ENCODE results near the gene VCAN.

VCAN gene

GRCh38 chr5:83570916-83571315 is 99.4 kb downstream of the VCAN start:
- no peak for DNase-seq

DNA sequence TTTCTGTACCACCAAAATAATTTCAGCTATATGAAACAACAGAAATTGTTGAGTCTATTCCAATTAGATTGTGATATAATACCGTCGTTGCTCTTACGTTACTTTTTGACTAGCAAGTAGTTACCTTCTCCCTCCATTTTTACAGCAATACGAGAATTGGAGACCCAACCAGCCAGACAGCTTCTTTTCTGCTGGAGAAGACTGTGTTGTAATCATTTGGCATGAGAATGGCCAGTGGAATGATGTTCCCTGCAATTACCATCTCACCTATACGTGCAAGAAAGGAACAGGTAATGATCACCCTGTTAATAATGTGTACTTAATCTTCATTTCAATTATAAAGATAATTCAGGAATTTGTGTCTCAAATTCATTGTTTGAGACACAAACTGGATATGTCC is 100.7 kb downstream of the VCAN start:
- DNase-seq = no peak

DNA sequence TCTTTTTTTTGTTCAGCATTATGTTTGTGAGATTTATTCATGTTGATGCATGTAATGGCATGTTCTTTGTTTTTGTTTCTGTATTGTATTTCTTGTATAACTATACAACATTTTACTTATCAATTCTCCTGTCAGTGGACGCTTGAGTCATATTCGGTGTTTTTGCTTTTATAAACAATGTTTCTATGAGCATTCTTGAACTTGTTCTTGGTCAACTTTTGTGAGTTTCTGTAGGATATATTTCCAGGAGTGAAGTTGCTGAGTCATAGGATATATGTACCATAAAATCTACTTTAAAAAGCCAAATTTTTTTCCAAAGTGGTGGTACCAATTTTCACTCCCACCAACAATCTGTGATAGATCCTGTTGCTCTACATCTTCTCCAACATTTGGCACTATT is 104.8 kb downstream of the VCAN start:
- DNase-seq = no peak

- DNase-seq = no peak
Measured at GRCh38 chr5:83577036-83577636, 105.6 kb downstream of the VCAN start.

DNA sequence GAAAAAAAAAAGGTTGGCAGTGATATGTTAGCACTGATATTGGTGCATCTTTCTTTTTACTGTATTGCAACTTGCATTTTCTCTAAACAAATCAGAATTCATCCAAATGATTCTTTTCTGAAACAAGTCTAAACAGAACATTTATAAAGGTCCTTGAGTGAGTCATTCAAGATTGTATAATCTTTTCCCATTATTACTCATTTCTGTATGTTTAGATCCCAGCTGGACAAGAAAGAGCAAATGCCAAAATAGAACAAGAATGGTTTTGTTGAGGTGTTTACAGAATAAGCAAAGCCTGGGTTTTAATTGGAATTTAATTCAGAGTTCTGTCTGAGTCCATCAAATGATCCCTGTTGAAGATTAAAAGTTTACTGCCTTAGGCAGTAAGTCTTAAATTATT is 112.3 kb downstream of the VCAN start:
- DNase-seq = no peak

- no peak for DNase-seq
Measured at GRCh38 chr5:83586874-83587776, 115.6 kb downstream of the VCAN start.

DNA sequence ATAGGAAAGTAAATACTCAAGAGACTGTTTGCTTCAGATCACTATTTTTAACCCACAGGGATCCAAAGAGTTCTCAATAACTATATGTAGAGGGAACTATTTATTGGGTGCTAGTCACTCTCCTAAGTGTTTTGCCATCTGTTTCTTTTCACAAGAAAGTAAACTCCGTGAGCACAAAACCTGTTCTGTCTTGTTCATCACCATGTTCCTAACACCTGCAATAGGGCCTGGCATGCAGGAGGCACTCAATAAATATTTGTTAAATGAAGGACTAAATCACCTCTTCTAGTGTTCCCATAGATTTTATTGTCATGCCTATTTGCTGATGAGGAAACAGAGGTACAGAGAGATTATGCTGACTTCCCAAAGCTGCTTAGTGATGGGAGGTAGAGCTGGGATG is 118.2 kb downstream of the VCAN start:
- DNase-seq = no peak

DNA sequence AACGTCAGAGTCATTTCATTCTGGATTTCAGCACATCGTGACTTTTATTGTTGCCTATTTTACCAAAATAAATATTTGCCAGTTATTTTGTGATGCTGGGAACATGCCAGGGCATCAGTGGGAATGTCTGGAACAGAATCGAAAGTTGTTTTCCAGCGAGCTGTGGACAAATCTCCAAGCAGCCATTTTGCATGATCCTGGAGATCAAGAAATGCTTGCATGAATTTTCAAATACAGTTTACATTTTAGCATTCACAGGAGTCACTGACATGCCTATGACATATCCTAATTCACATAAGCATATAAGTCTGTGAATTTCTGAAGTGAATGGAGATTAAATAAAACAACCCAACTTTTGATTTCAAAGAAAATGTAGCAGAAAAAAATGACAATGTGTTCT is 119.4 kb downstream of the VCAN start:
- no peak for DNase-seq

DNA sequence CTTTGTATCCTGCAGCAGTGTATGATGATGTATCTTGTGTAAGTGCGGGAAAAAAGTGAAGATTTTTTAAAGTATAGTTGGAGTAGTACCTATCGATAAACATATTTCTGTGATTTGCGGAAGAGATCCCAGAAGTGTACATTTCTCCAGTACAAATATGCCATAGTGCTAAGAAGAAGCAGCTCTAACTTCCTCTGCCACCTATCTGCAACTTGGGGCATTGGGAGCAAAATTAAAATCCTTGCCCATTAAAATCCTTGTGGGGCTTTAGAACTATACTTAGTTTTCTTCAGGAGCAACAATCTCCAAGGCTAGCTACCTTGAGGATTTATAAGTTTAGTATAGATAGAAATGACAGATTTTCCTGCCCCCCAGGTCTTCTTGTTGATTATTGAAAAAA is 123.7 kb downstream of the VCAN start:
- DNase-seq = no peak

GRCh38 chr5:83608122-83608521 is 136.6 kb downstream of the VCAN start:
- DNase-seq = no peak

DNA sequence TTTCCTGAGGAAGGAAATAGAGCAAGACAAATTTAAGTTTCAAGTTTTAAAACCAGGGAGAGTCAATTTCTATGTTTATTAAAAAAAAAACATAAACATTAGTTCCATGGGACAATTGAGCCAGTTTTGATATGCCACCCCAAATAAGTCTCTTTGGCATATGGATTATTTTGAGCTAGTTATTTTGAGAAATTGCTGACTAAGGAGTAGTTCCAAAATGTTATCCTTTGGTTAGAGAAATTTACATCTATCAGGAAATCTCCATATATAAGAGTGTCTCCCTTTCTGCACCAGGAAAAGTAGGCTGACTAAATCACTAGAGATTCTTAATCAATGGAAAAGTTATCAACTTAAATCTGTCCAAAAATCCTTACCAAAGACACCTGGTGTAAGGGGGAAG is 143.3 kb downstream of the VCAN start:
- no peak for DNase-seq

DNA sequence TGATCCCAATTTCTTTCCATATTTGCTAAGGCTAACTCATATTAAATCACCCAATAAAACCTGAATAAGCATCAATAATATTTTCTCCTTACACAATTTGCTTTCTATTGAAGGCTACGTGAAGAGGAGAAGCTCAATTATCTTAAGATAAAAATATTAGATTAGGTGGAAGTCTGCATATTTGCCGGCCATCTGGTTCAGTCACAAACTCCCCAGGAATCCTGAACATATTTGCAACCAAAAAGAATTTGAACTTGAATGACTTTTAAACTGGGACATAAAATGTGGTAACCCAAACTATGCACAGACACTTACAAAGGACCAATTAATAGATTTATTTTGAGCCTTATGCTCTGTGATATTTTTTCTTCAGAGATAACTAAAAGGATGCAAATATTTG is 156.8 kb downstream of the VCAN start:
- DNase-seq = no peak
